OCI-LY3 (cell line): Measurements from ENCODE around the gene RPS6KB1.

ENCODE experiments used
- EZH2phosphoT487 ChIP-seq: fragments of 200-600 bp; shearing (Covaris generic); IDR thresholded peaks from 2 replicates; pipeline ENCODE4 v1.6.1; 2018; ENCODE audit warnings: antibody characterized with exemption, mixed run types, low read depth
- TF ChIP-seq, protein P1 (sequence below): fragments of 200-600, 300-600 bp; sonication (generic); IDR thresholded peaks from 2 replicates; pipeline ENCODE4 v1.5.1; 2014; ENCODE audit warnings: antibody characterized with exemption, low read length, low read depth

DNA sequence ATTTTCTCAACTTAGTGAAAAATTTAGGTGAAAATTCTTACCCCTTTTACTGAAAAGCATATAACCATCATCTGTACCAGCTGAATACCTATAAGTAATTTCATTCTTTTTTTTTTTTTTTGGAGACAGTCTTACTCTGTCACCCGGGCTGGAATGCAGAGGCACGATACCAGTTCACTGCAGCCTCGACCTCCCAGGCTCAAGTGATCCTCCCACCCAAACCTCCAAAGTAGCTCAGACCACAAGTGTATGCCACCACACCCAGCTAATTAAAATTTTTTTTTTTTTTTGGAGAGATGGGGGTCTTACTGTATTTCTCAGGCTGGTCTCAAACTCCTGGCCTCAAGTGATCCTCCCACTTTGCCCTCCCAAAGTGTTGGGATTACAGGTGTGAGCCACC lies 34.0 kb upstream of the RPS6KB1 start:
- TF ChIP-seq, protein P1, sequence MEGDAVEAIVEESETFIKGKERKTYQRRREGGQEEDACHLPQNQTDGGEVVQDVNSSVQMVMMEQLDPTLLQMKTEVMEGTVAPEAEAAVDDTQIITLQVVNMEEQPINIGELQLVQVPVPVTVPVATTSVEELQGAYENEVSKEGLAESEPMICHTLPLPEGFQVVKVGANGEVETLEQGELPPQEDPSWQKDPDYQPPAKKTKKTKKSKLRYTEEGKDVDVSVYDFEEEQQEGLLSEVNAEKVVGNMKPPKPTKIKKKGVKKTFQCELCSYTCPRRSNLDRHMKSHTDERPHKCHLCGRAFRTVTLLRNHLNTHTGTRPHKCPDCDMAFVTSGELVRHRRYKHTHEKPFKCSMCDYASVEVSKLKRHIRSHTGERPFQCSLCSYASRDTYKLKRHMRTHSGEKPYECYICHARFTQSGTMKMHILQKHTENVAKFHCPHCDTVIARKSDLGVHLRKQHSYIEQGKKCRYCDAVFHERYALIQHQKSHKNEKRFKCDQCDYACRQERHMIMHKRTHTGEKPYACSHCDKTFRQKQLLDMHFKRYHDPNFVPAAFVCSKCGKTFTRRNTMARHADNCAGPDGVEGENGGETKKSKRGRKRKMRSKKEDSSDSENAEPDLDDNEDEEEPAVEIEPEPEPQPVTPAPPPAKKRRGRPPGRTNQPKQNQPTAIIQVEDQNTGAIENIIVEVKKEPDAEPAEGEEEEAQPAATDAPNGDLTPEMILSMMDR = no peak
- no peak for TF ChIP-seq EZH2phosphoT487
